ENCODE data around the gene KRT6C. TPM values are rescaled to one million over a fixed set of nuclear protein-coding genes. Genes with fewer than 3 reads are reported as not detected.

KRT6C gene
- total and polyA plus RNA-seq, 2 experiments from 2014 or later: 0.07 to 0.18 TPM

DNA sequence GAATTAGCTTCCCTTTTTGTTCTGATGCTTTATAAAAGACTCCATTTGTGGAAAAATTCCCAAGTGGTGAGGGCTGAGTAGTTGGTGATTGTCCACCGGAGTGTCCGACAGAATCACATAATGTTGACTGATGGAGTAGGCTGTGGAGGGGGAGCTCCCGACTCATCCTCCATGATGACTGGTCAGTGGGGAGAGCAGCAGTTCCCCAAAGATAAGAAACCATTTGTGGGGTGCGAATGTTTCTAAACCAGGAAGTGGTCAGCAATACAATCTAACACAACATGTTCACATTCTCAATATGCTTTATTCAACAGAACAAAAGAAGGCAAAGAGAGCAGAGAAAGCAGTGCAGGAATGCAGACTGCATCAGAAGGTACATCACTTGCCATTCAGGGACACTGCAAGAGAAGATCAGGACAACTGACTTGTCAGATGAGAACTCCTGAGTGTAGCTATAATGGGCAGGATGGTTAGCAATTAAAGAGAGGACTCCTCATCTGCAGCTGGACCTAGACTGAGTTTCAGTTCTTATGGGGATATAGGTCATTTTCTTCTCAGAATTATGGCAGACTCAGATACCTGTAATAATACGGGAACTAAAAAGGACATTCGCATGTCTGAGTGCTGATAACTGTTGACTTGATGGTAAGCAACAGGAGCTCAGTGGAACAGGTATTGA is 27.1 kb downstream of the KRT6C start:
- Histone ChIP-seq H3K27me3 (no peaks in the 10 kb centered on the region), H2AFZ (no peak overlapping the region), H3K9me3 (ENCODE audit: low read depth) (no peaks in the 10 kb centered on the region), H3K27ac (no peak overlapping the region), H3K9me2 (replicated peaks; ENCODE audit: insufficient read depth) (no peaks in the 10 kb centered on the region), H3K4me2 (no peak overlapping the region), H3K36me3 (replicated peaks; ENCODE audit: insufficient read depth, low read depth) (no peaks in the 10 kb centered on the region), H3K4me1 (ENCODE audit: insufficient read depth) (peaks cover 18% of the 10 kb centered on the region), H4K20me1 (ENCODE audit: insufficient read depth, poor library complexity, severe bottlenecking) (no peaks in the 10 kb centered on the region), H3K79me2 (no peaks in the 10 kb centered on the region), H3K4me3 (no peak overlapping the region)
- DNase-seq (ENCODE audit: low spot score): no peak
- 90% methylated on average over 6 of the region's 6 CpGs for WGBS (ENCODE audit: low lambda C conversion rate, missing lambda C conversion rate)
- TF ChIP-seq EZH2phosphoT487 (IDR thresholded peaks at IDR 0.05; ENCODE audit: low read depth, severe bottlenecking, unreplicated experiment): no peak
- TF ChIP-seq, protein P1, sequence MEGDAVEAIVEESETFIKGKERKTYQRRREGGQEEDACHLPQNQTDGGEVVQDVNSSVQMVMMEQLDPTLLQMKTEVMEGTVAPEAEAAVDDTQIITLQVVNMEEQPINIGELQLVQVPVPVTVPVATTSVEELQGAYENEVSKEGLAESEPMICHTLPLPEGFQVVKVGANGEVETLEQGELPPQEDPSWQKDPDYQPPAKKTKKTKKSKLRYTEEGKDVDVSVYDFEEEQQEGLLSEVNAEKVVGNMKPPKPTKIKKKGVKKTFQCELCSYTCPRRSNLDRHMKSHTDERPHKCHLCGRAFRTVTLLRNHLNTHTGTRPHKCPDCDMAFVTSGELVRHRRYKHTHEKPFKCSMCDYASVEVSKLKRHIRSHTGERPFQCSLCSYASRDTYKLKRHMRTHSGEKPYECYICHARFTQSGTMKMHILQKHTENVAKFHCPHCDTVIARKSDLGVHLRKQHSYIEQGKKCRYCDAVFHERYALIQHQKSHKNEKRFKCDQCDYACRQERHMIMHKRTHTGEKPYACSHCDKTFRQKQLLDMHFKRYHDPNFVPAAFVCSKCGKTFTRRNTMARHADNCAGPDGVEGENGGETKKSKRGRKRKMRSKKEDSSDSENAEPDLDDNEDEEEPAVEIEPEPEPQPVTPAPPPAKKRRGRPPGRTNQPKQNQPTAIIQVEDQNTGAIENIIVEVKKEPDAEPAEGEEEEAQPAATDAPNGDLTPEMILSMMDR (IDR thresholded peaks at IDR 0.05; ENCODE audit: poor library complexity): no peak
- TF ChIP-seq EZH2 (IDR thresholded peaks at IDR 0.05; ENCODE audit: borderline replicate concordance): no peak

- Histone ChIP-seq H4K20me1 (ENCODE audit: insufficient read depth, poor library complexity, severe bottlenecking) (no peaks in the 10 kb centered on the region), H3K79me2 (no peaks in the 10 kb centered on the region), H3K4me1 (ENCODE audit: insufficient read depth) (peaks cover 19% of the 10 kb centered on the region), H3K27ac (no peak overlapping the region), H3K4me3 (no peak overlapping the region), H3K36me3 (replicated peaks; ENCODE audit: insufficient read depth, low read depth) (no peaks in the 10 kb centered on the region), H3K27me3 (no peaks in the 10 kb centered on the region), H3K9me3 (ENCODE audit: low read depth) (no peaks in the 10 kb centered on the region), H3K4me2 (no peak overlapping the region), H2AFZ (no peak overlapping the region), H3K9me2 (replicated peaks; ENCODE audit: insufficient read depth) (no peaks in the 10 kb centered on the region)
- TF ChIP-seq, protein P1 (IDR thresholded peaks at IDR 0.05; ENCODE audit: poor library complexity): no peak
- DNase-seq (ENCODE audit: low spot score): no peak
- WGBS (ENCODE audit: low lambda C conversion rate, missing lambda C conversion rate): 80% methylated on average over 3 of the region's 3 CpGs
Observed at GRCh38 chr12:52445876-52446275, 27.7 kb downstream of the KRT6C start.

DNA sequence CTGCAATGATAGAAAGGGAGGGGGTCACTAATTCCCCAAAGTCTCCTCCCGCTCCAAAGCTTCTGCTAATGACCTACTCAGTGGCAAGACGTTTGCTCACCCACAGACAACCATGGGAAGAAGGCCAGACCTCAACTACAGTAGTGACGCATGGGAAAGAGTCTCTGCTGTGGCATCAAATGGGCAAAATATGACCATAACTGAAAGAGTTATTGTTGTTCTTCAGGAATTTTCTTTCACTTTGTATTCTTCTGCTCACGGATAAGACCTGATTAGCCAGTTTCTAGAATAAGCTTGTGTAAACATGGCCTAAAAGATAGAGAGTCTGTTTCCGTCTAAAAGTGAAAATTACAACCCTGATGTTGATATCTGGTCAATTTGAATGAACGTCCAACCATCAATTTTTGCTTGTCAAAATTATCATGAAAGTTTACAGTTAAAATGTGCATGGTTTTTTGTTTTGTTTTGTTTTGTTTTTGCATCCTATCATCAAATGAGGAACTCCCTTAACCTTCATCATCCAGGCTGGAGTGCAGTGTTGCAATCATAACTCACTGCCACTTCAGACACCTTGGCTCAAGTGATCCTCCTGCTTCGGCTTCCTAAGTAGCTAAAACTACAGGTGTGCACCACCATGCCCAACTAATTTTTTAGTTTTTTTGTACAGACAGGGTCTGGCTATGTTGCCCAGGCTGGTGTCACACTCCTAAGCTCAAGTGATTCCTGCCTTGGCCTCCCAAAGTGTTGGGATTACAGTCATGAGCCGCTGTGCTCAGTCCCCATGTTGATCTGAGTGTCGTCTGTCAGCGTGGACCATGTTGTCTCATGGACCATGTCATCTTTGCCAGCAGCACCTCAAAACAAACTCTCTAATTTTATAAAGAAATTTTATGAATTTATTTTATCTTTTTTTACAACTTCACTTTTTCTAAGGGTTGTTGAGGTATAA is 28.7 kb downstream of the KRT6C start:
- H3K4me3 ChIP-seq: no peak overlapping the region
- WGBS (ENCODE audit: low lambda C conversion rate, missing lambda C conversion rate): 77% methylated on average over 10 of the region's 10 CpGs
- no peak overlapping the region for H2AFZ ChIP-seq
- no peaks in the 10 kb centered on the region for H3K36me3 ChIP-seq (replicated peaks; ENCODE audit: insufficient read depth, low read depth)
- no peaks in the 10 kb centered on the region for H3K79me2 ChIP-seq
- no peak for DNase-seq (ENCODE audit: low spot score)
- no peaks in the 10 kb centered on the region for H3K9me2 ChIP-seq (replicated peaks; ENCODE audit: insufficient read depth)
- no peak overlapping the region for H3K4me2 ChIP-seq
- H3K9me3 ChIP-seq (ENCODE audit: low read depth): no peaks in the 10 kb centered on the region
- no peaks in the 10 kb centered on the region for H4K20me1 ChIP-seq (ENCODE audit: insufficient read depth, poor library complexity, severe bottlenecking)
- H3K27me3 ChIP-seq: no peaks in the 10 kb centered on the region
- no peak overlapping the region for H3K27ac ChIP-seq
- TF ChIP-seq, protein P1 (IDR thresholded peaks at IDR 0.05; ENCODE audit: poor library complexity): no peak
- TF ChIP-seq EZH2 (IDR thresholded peaks at IDR 0.05; ENCODE audit: borderline replicate concordance): no peak
- no peak for TF ChIP-seq EZH2phosphoT487 (IDR thresholded peaks at IDR 0.05; ENCODE audit: low read depth, severe bottlenecking, unreplicated experiment)
- peaks cover 19% of the 10 kb centered on the region for H3K4me1 ChIP-seq (ENCODE audit: insufficient read depth)
